NCI-H146 treated with DMSO at 0.1 percent for 48 hours (cell line): Measurements from ENCODE around the gene NOTCH2NLA.
"Not testable (repeated sequence)": the region's sequence is repeated elsewhere in the genome, so short reads cannot be mapped to it uniquely, and the experiment has no call there.

Experiments
- DNase-seq: peaks from one replicate; lab custom pipeline; 2025; ENCODE audit not compliant: unreplicated experiment; lab: John Stamatoyannopoulos, UW

The NOTCH2NLA gene

GRCh38 chr1:146167740-146168139 is 61.1 kb downstream of the NOTCH2NLA start:
- not testable (repeated sequence) for DNase-seq

DNA sequence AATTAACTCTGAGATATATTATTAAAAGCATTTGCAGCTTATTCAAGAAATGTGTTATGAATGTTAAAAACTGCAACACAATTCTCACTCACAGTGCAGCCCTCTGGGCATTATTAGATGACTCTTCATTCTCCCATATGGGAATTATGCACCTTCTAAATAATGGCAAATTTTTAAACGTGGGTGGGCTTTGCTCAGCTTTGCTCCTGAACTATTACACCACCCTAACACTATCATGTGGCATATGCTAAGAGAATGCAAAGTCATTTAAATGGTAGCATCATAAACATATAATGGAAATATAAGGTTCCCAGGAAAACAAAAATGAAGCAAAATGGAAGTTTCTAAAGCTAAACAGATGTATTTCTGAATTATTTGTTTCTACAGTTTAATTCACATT is 61.5 kb downstream of the NOTCH2NLA start:
- DNase-seq = not testable (repeated sequence)

DNA sequence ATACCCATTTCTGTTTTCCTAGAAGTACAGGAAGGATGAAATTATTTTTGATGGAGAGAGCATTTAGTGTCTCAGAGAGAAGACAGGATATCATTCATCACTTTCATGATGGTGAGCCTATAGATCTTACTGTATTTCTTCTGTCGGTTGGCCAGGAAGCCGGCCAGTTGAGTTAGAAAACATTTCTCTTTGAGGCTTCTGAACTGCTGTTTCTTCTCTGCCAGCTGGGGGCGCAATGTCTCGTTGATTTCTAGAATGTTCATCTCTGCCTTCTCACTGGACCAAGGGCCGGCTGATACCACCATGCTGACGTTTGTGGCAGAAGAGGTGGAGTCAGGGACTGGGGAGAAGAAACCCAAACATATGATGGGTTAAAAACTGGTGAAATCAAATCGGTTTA is 84.4 kb downstream of the NOTCH2NLA start, which contains the start of gene NBPF10:
TSS of gene NBPF10 (minus strand) at position 340 of the 400 bp plus-strand sequence. CDS start at position 305, 35 bp downstream.
- not testable (repeated sequence) for DNase-seq
